SK-N-MC (cell line): Measurements from ENCODE around the gene TPPP.

ENCODE experiments used
- EZH2 ChIP-seq: fragments of 200-600 bp; sonication (generic); IDR thresholded peaks from one replicate; pipeline ENCODE4 v1.6.1; 2017; ENCODE audit warnings: antibody characterized with exemption
- FOXP2 ChIP-seq: optimal IDR thresholded peaks from 2 replicates; pipeline ENCODE3; 2011; ENCODE audit warnings: mild to moderate bottlenecking, moderate library complexity; ENCODE audit not compliant: insufficient read depth; ENCODE audit errors: extremely low read length, control extremely low read depth
- POLR2AphosphoS5 ChIP-seq: IDR thresholded peaks from 2 replicates; pipeline ENCODE4 v1.6.1; 2012; ENCODE audit warnings: mild to moderate bottlenecking, low read depth, low read length, borderline replicate concordance

- no peak for TF ChIP-seq FOXP2
- no peak for TF ChIP-seq EZH2
- no peak for TF ChIP-seq POLR2AphosphoS5
Observed at GRCh38 chr5:625516-625915, 67.6 kb downstream of the TPPP start.
